Bladder microvascular endothelial cell (primary cell): ENCODE results near the gene ZNF37A. TPM values are rescaled to one million over a fixed set of nuclear protein-coding genes. Genes with fewer than 3 reads are reported as not detected.

ENCODE experiments used
- total RNA-seq: library from RNA; depleted of rRNA; stranded (reverse); fragments of >200 nt; gene quantifications from 2 replicates; pipeline ENCODE4 v1.2.3, GENCODE V29; 2014

Gene ZNF37A
- 6.0 and 11.8 TPM in 2 replicates for total RNA-seq

GRCh38 chr10:38094158-38094926 is at the start of gene ZNF37A:
TSS of gene ZNF37A (plus strand) at chr10:38094337. CDS start at chr10:38096618, 2,281 bp downstream.

Other genes starting within 250 kb of the ZNF37A start
- gene ZNF248, start 236.7 kb upstream of the ZNF37A start, total RNA-seq: 3.2 and 8.9 TPM in 2 replicates
- gene ZNF25, start 117.7 kb upstream of the ZNF37A start, total RNA-seq: 3.2 and 8.1 TPM in 2 replicates
- gene ZNF33A, start 83.7 kb upstream of the ZNF37A start, total RNA-seq: 8.1 and 24.0 TPM in 2 replicates